IMR-90 (cell line): ENCODE data around the gene MTHFSD. TPM values are rescaled to one million over a fixed set of nuclear protein-coding genes. Genes with fewer than 3 reads are reported as not detected.

Experiments
- ATAC-seq: fragments of 200-7000 bp; cut with Tn5 transposase; 2 replicates; pipeline ENCODE4 v1.9.1; 2020; ENCODE audit warnings: low read depth, mild to moderate bottlenecking, moderate library complexity
- BruUV-seq: library from RNA; stranded (reverse); fragments of 400-500 nt; replicated peaks from 2 replicates; lab custom pipeline; 2021; lab: Mats Ljungman, UMichigan
- CTCF ChIA-PET: fragments of 300-600 bp; formaldehyde crosslinking; extraction: SDS; loops from one replicate; lab custom pipeline; 2021; ENCODE audit warnings: antibody characterized with exemption; lab: Yijun Ruan, JAX
- POLR2A ChIA-PET: fragments of 300-600 bp; sonication (Branson Sonifier 250); formaldehyde crosslinking; loops from one replicate; lab custom pipeline; 2022; ENCODE audit warnings: antibody characterized with exemption; ENCODE audit not compliant: unreplicated experiment; lab: Charles Lee
- DNase-seq: peaks from one replicate; pipeline ENCODE4 v3.0.0; 2013
- H2AFZ ChIP-seq: replicated peaks from 2 replicates; pipeline ENCODE3; 2013; ENCODE audit warnings: low read length, mild to moderate bottlenecking; ENCODE audit not compliant: poor library complexity
- H2AK5ac ChIP-seq: 2 replicates; pipeline ENCODE4 v1.6.1; 2013; ENCODE audit warnings: low read depth, low read length, inconsistent platforms
- H2AK9ac ChIP-seq: replicated peaks from 2 replicates; pipeline ENCODE3; 2013; ENCODE audit warnings: mild to moderate bottlenecking, low read depth, low read length, moderate library complexity; ENCODE audit not compliant: poor library complexity
- H2BK120ac ChIP-seq: 2 replicates; pipeline ENCODE4 v1.6.1; 2013; ENCODE audit warnings: low read depth, low read length, inconsistent platforms
- H2BK15ac ChIP-seq: 3 replicates; pipeline ENCODE4 v1.6.1; 2013; ENCODE audit warnings: low read depth, low read length, inconsistent platforms
- H2BK20ac ChIP-seq: 2 replicates; pipeline ENCODE4 v1.6.1; 2013; ENCODE audit warnings: low read depth, mild to moderate bottlenecking, inconsistent platforms, low read length, moderate library complexity
- H2BK5ac ChIP-seq: 2 replicates; pipeline ENCODE4 v1.6.1; 2013; ENCODE audit warnings: mild to moderate bottlenecking, low read depth, low read length, inconsistent platforms; ENCODE audit not compliant: poor library complexity, severe bottlenecking
- H3K14ac ChIP-seq: replicated peaks from 2 replicates; pipeline ENCODE4 v1.6.1; 2013; ENCODE audit warnings: low read depth, low read length, inconsistent platforms
- H3K18ac ChIP-seq: 2 replicates; pipeline ENCODE4 v1.6.1; 2013; ENCODE audit warnings: low read depth, low read length, control low read depth
- H3K23ac ChIP-seq: 2 replicates; pipeline ENCODE4 v1.6.1; 2013; ENCODE audit warnings: low read depth, low read length, inconsistent platforms
- H3K27ac ChIP-seq: 2 replicates; pipeline ENCODE4 v1.5.1; 2013; ENCODE audit warnings: mild to moderate bottlenecking, control low read depth, low read length; ENCODE audit not compliant: insufficient read depth
- H3K27me3 ChIP-seq: 2 replicates; pipeline ENCODE4 v1.6.1; 2013; ENCODE audit warnings: low read length; ENCODE audit not compliant: control insufficient read depth, insufficient read depth
- H3K36me3 ChIP-seq: 2 replicates; pipeline ENCODE4 v1.6.1; 2013; ENCODE audit warnings: low read length, mixed read lengths; ENCODE audit not compliant: control insufficient read depth, insufficient read depth
- H3K4ac ChIP-seq: 2 replicates; pipeline ENCODE4 v1.6.1; 2013; ENCODE audit warnings: low read depth, low read length, inconsistent platforms
- H3K4me1 ChIP-seq: 2 replicates; pipeline ENCODE4 v1.6.1; 2013; ENCODE audit warnings: low read length, mixed read lengths; ENCODE audit not compliant: control insufficient read depth, insufficient read depth
- H3K4me2 ChIP-seq: 2 replicates; pipeline ENCODE4 v1.6.1; 2013; ENCODE audit warnings: low read depth, mild to moderate bottlenecking, control low read depth, low read length, moderate library complexity
- H3K4me3 ChIP-seq: 2 replicates; pipeline ENCODE4 v1.5.1; 2013; ENCODE audit warnings: low read depth, mild to moderate bottlenecking, control low read depth, low read length, moderate library complexity; ENCODE audit not compliant: insufficient read depth
- H3K56ac ChIP-seq: 2 replicates; pipeline ENCODE4 v1.6.1; 2013; ENCODE audit warnings: low read length, inconsistent platforms; ENCODE audit not compliant: insufficient read depth; ENCODE audit errors: extremely low read depth
- H3K79me1 ChIP-seq, 2 experiments: 2 replicates each; pipeline ENCODE4 v1.6.1; 2013; ENCODE audit warnings: low read length in 2 of 2, inconsistent platforms in 1 of 2, low read depth in 1 of 2
- H3K9ac ChIP-seq: 2 replicates; pipeline ENCODE4 v1.6.1; 2013; ENCODE audit warnings: low read depth, low read length, control low read depth
- H3K9me1 ChIP-seq: 2 replicates; pipeline ENCODE4 v1.6.1; 2013; ENCODE audit warnings: low read length, inconsistent platforms; ENCODE audit not compliant: insufficient read depth
- H3K9me3 ChIP-seq: 2 replicates; pipeline ENCODE4 v1.6.1; 2013; ENCODE audit warnings: low read length; ENCODE audit not compliant: control insufficient read depth, insufficient read depth
- H4K20me1 ChIP-seq: 2 replicates; pipeline ENCODE4 v1.6.1; 2013; ENCODE audit warnings: low read length, inconsistent platforms; ENCODE audit not compliant: insufficient read depth
- H4K5ac ChIP-seq: 2 replicates; pipeline ENCODE4 v1.6.1; 2013; ENCODE audit warnings: mild to moderate bottlenecking, low read depth, low read length, control low read depth
- H4K8ac ChIP-seq, 2 experiments: 2 replicates each; pipeline ENCODE4 v1.6.1; 2013; ENCODE audit warnings: low read depth in 2 of 2, low read length in 2 of 2, control low read depth in 1 of 2, inconsistent platforms in 1 of 2
- H4K91ac ChIP-seq: 2 replicates; pipeline ENCODE4 v1.6.1; 2013; ENCODE audit warnings: low read depth, low read length, inconsistent platforms; ENCODE audit not compliant: insufficient read depth
- CHD1 ChIP-seq: IDR thresholded peaks from 2 replicates; pipeline ENCODE4 v1.6.1; 2012; ENCODE audit warnings: low read depth, low read length, improper control_type of control experiment
- USF2 ChIP-seq: fragments of 150-350 bp; IDR thresholded peaks from 2 replicates; pipeline ENCODE4 v1.6.1; 2017; ENCODE audit warnings: mild to moderate bottlenecking, antibody characterized with exemption, low read length, low read depth
- WGBS, 2 experiments: methylation state at CpG; one replicate each; pipeline versions ENCODE4 v1.1.5 to v1.1.7; 2013; ENCODE audit warnings: missing lambda C conversion rate in 2 of 2; ENCODE audit not compliant: insufficient read length in 1 of 2; ENCODE audit errors: extremely low coverage in 2 of 2; 5-methylcytosine and 5-hydroxymethylcytosine counted together
- dilution Hi-C: fragments of 300-500 bp; cut with HindIII; formaldehyde crosslinking; loops from one replicate; pipeline ENCODE4 v1.14.3; 2018; ENCODE audit warnings: low sequenced_read_pairs; ENCODE audit not compliant: unreplicated experiment
- in situ Hi-C: fragments of 300-500 bp; cut with MboI; formaldehyde crosslinking; loops from 3 replicates; pipeline ENCODE4 v1.14.3; 2019; ENCODE audit warnings: low sequenced_read_pairs, inconsistent platforms, mixed read lengths
- intact Hi-C: fragments of 100-400 bp; cut with micrococcal nuclease; formaldehyde crosslinking; loops from 2 replicates; pipeline ENCODE4 v1.10.0; 2022
- polyA plus RNA-seq, 3 experiments: library from polyadenylated mRNA; depleted of rRNA; stranded (reverse); fragments of >200 nt; gene quantifications; 2 replicates each; pipeline ENCODE4 v1.2.3, GENCODE V29; 2012; ENCODE audit warnings: low replicate concordance in 1 of 3
- total RNA-seq: library from RNA; depleted of rRNA; stranded (reverse); fragments of >200 nt; gene quantifications from 2 replicates; pipeline ENCODE4 v1.2.3, GENCODE V29; 2012

The MTHFSD gene
- total and polyA plus RNA-seq, 2 of the 4 experiments (the other 2 are of a cell fraction) = 8.2 to 16.8 TPM

GRCh38 chr16:86525696-86526095 lies 29.3 kb downstream of the MTHFSD start:
- Histone ChIP-seq H3K56ac (no peak overlapping the region), H3K9me3 (no peaks in the 10 kb centered on the region), H2AFZ (no peak overlapping the region), H4K5ac (no peak overlapping the region), H2AK5ac (no peak overlapping the region), H2AK9ac (no peak overlapping the region), H3K23ac (no peak overlapping the region), H3K4ac (no peak overlapping the region), H3K27ac (no peak overlapping the region), H3K9me1 (no peaks in the 10 kb centered on the region), H3K18ac (no peak overlapping the region), H3K4me3 (no peak overlapping the region), H2BK120ac (no peak overlapping the region), H3K79me1 (peaks cover 0 to 2% of the 10 kb centered on the region in 2 experiments; a peak in 2 of 4 replicates), H3K36me3 (no peaks in the 10 kb centered on the region), H4K20me1 (no peaks in the 10 kb centered on the region), H3K9ac (no peak overlapping the region), H2BK5ac (no peak overlapping the region), H3K14ac (no peak overlapping the region), H2BK15ac (no peak overlapping the region), H3K4me2 (no peak overlapping the region), H2BK20ac (no peak overlapping the region), H3K27me3 (no peaks in the 10 kb centered on the region), H4K91ac (no peak overlapping the region), H3K4me1 (no peaks in the 10 kb centered on the region), H4K8ac (no peak overlapping the region)
- ChIA-PET POLR2A (no interaction called here), CTCF (no interaction called here)
- BruUV-seq = no TSS peak
- TF ChIP-seq CHD1 (no peak), USF2 (no peak)
- ATAC-seq (no peak), DNase-seq (no peak)
- dilution Hi-C loops (no loop called here), in situ Hi-C loops (no loop called here), intact Hi-C loops (no loop called here)
- 83% methylated on average over 9 of the region's 12 CpGs; no CpG with 5 or more reads in 1 of the 2 experiments for WGBS, 2 experiments
